Left cardiac atrium (tissue), 4 donors: ENCODE measurements around the gene ABHD12B. TPM values are rescaled to one million over a fixed set of nuclear protein-coding genes. Genes with fewer than 3 reads are reported as not detected.
"Not testable (repeated sequence)": the region's sequence is repeated elsewhere in the genome, so short reads cannot be mapped to it uniquely, and the experiment has no call there.

Experiments used
- ATAC-seq, 2 donors: fragments of 200-7000 bp; cut with Tn5 transposase; one replicate each; pipeline ENCODE4 v1.9.1; 2020; ENCODE audit warnings: mild to moderate bottlenecking in 2 of 2, moderate library complexity in 2 of 2
- DNase-seq: peaks from one replicate; pipeline ENCODE4 v3.0.0-alpha.2; 2020
- intact Hi-C, 2 donors: fragments of 100-400 bp; cut with DNase I; formaldehyde crosslinking; loops; one replicate each; pipeline versions ENCODE4 v1.14.1 to v1.15.1; 2022 to 2023
- total RNA-seq, 2 donors: library from RNA; stranded (reverse); fragmentation: NEBNext Ultra II Directional; extraction: Animal tissue kit (Norgen Biotek cat#: 25700); gene quantifications; one replicate each; pipeline ENCODE4 v1.2.1, GENCODE V29; 2021
- donor health status: DM: no; HTN: yes; CAD: no.
- donor health status: DM: no; HTN: yes; CAD: no; lungs with severe emphysema.
- donor health status: DM: yes; HTN: yes; CAD: no.
- donor health status: Dilated cardiomyopathy.

ABHD12B gene
- total RNA-seq, 2 donors from 2014 or later: 0.18 TPM; not detected in 1

- intact Hi-C loops: no loop called here
- ATAC-seq (no peak), DNase-seq (no peak)
Observed at GRCh38 chr14:50875359-50876070, 3.7 kb downstream of the ABHD12B start.

- intact Hi-C loops: no loop called here
- ATAC-seq (no peak), DNase-seq (no peak)
Observed at GRCh38 chr14:50882932-50883826, 11.3 kb downstream of the ABHD12B start.

- DNase-seq (no peak), ATAC-seq (no peak)
- intact Hi-C loops: no loop called here
Observed at GRCh38 chr14:50883827-50884197, 12.0 kb downstream of the ABHD12B start.

GRCh38 chr14:50887476-50887875 is 15.6 kb downstream of the ABHD12B start:
- DNase-seq (no peak), ATAC-seq (no peak)
- intact Hi-C loops: no loop called here

GRCh38 chr14:50892255-50892654 is 20.4 kb downstream of the ABHD12B start:
- no peak for ATAC-seq
- intact Hi-C loops: no loop called here

GRCh38 chr14:50896421-50896820 is 24.6 kb downstream of the ABHD12B start:
- ATAC-seq, DNase-seq, intact Hi-C loops: not testable (repeated sequence)

More at GRCh38 chr14:50892255-50892654, 20.4 kb downstream of the ABHD12B start:
- DNase-seq: no peak

- DNase-seq, ATAC-seq, intact Hi-C loops: not testable (repeated sequence)
Observed at GRCh38 chr14:50897005-50897404, 25.2 kb downstream of the ABHD12B start.

GRCh38 chr14:50897658-50898175 is 25.9 kb downstream of the ABHD12B start:
- intact Hi-C loops: loop anchor here in 1 of 2 donors (2.0 kb wide), 1 partner anchor 17 kb away; no protein-coding TSS in a partner anchor
- DNase-seq (no peak), ATAC-seq (no peak)

GRCh38 chr14:50901361-50901760 is 29.5 kb downstream of the ABHD12B start:
- ATAC-seq: no peak
- intact Hi-C loops: no loop called here
- DNase-seq: no peak

- DNase-seq: no peak
- intact Hi-C loops: no loop called here
- no peak for ATAC-seq
Observed at GRCh38 chr14:50904719-50905118, 32.9 kb downstream of the ABHD12B start.

- no peak for ATAC-seq
- no peak for DNase-seq
Observed at GRCh38 chr14:50906326-50907065, 34.6 kb downstream of the ABHD12B start.

GRCh38 chr14:50910495-50911420 is 38.9 kb downstream of the ABHD12B start:
- ATAC-seq (no peak), DNase-seq (no peak)
- intact Hi-C loops: no loop called here

More at GRCh38 chr14:50906326-50907065, 34.6 kb downstream of the ABHD12B start:
- intact Hi-C loops: no loop called here

GRCh38 chr14:50917449-50917848 is 45.6 kb downstream of the ABHD12B start:
- peak in 1 of 2 donors; percentile 76 for ATAC-seq
- DNase-seq: no peak
- intact Hi-C loops: no loop called here

- DNase-seq, ATAC-seq, intact Hi-C loops: not testable (repeated sequence)
Observed at GRCh38 chr14:50919524-50919923, 47.7 kb downstream of the ABHD12B start.

- intact Hi-C loops: no loop called here
- no peak for DNase-seq
- no peak for ATAC-seq
Observed at GRCh38 chr14:50920482-50921230, 48.8 kb downstream of the ABHD12B start.

- ATAC-seq (no peak), DNase-seq (no peak)
- intact Hi-C loops: no loop called here
Observed at GRCh38 chr14:50922803-50923202, 51.0 kb downstream of the ABHD12B start.

- DNase-seq (no peak), ATAC-seq (no peak)
- intact Hi-C loops: no loop called here
Observed at GRCh38 chr14:50924236-50924635, 52.4 kb downstream of the ABHD12B start.

GRCh38 chr14:50924843-50925242 is 53.0 kb downstream of the ABHD12B start:
- DNase-seq (no peak), ATAC-seq (no peak)
- intact Hi-C loops: no loop called here
